Loucy (cell line): Measurements from ENCODE around the gene LARP4B.

Source experiments
- H2AFZ ChIP-seq: fragments of 200-600 bp; sonication (generic); 2 replicates; pipeline ENCODE4 v1.6.0; 2016; ENCODE audit warnings: antibody characterized with exemption, mild to moderate bottlenecking, low read length, moderate library complexity
- H3F3A ChIP-seq: fragments of 200-600 bp; 2 replicates; pipeline ENCODE4 v1.6.0; 2016; ENCODE audit warnings: antibody characterized with exemption, low read depth, mild to moderate bottlenecking
- H3K27me3 ChIP-seq: fragments of 200-600 bp; sonication (generic); 2 replicates; pipeline ENCODE4 v1.6.1; 2014; ENCODE audit warnings: low read length, mild to moderate bottlenecking; ENCODE audit not compliant: insufficient read depth, poor library complexity, severe bottlenecking
- H3K36me3 ChIP-seq: fragments of 200-600 bp; sonication (generic); 2 replicates; pipeline ENCODE4 v1.6.1; 2016; ENCODE audit warnings: low read length; ENCODE audit not compliant: insufficient read depth
- H3K4me1 ChIP-seq: fragments of 200-600 bp; sonication (generic); 2 replicates; pipeline ENCODE4 v1.5.1; 2014; ENCODE audit warnings: low read length, mild to moderate bottlenecking; ENCODE audit not compliant: insufficient read depth, poor library complexity, severe bottlenecking
- H3K4me2 ChIP-seq: fragments of 200-600 bp; sonication (generic); 2 replicates; pipeline ENCODE4 v1.6.0; 2014; ENCODE audit warnings: antibody characterized with exemption, low read length, low read depth, mild to moderate bottlenecking; ENCODE audit not compliant: poor library complexity, severe bottlenecking
- H3K4me3 ChIP-seq: fragments of 200-600 bp; sonication (generic); 2 replicates; pipeline ENCODE4 v1.5.1; 2014; ENCODE audit warnings: low read length, mild to moderate bottlenecking, mixed read lengths; ENCODE audit not compliant: poor library complexity, severe bottlenecking
- H3K79me2 ChIP-seq: fragments of 200-600 bp; sonication (generic); 2 replicates; pipeline ENCODE4 v1.6.1; 2014; ENCODE audit warnings: low read length; ENCODE audit not compliant: insufficient read depth
- H3K9ac ChIP-seq: fragments of 200-600 bp; sonication (generic); 2 replicates; pipeline ENCODE4 v1.6.0; 2014; ENCODE audit warnings: mild to moderate bottlenecking, low read depth, low read length, moderate library complexity; ENCODE audit not compliant: poor library complexity, severe bottlenecking
- H3K9me2 ChIP-seq: fragments of 200-600 bp; sonication (generic); replicated peaks from 2 replicates; pipeline ENCODE4 v1.6.1; 2016; ENCODE audit warnings: low read depth, low read length, mixed read lengths
- H3K9me3 ChIP-seq: fragments of 200-600 bp; sonication (generic); 2 replicates; pipeline ENCODE4 v1.6.1; 2014; ENCODE audit warnings: mild to moderate bottlenecking, antibody characterized with exemption, low read length, low read depth; ENCODE audit not compliant: insufficient read depth
- H4K20me1 ChIP-seq: fragments of 200-600 bp; sonication (generic); 2 replicates; pipeline ENCODE4 v1.6.0; 2014; ENCODE audit warnings: antibody characterized with exemption, low read length, mild to moderate bottlenecking; ENCODE audit not compliant: insufficient read depth, poor library complexity, severe bottlenecking
- EZH2phosphoT487 ChIP-seq: fragments of 200-600 bp; IDR thresholded peaks from 2 replicates; pipeline ENCODE4 v1.6.1; 2018; ENCODE audit warnings: antibody characterized with exemption, mild to moderate bottlenecking, moderate library complexity, borderline replicate concordance
- TF ChIP-seq, protein P1 (sequence below): fragments of 200-600 bp; sonication (generic); conservative IDR thresholded peaks from 2 replicates; pipeline ENCODE4 v1.5.1; 2014; ENCODE audit warnings: mild to moderate bottlenecking, antibody characterized with exemption, low read length

The LARP4B gene

DNA sequence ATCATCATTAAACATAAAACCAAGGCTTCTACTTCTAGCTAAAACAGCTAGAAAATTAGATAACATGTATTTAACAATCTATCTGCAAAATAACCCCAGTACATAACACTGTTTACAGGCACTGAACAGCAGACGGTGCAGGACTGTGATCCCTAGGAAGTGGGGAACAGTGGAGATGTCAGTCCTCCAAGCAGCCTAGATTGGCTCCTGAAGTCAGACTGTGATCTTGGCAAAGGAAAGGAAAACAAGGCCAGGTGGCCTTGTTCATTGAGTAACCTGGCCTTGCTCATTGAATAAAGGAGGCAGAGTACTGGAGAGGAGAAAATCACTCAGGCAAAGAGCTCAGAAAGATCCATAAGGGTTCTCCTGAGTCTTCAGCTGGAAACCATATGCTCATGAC lies 164.3 kb downstream of the LARP4B start:
- Histone ChIP-seq H2AFZ (no peak overlapping the region), H3K36me3 (no peaks in the 10 kb centered on the region), H3F3A (no peaks in the 10 kb centered on the region), H3K27me3 (no peaks in the 10 kb centered on the region), H3K4me3 (no peak overlapping the region), H3K9ac (no peak overlapping the region), H3K9me3 (peaks cover 19% of the 10 kb centered on the region; the same call in 1 of the 2 replicates), H4K20me1 (no peaks in the 10 kb centered on the region), H3K79me2 (no peaks in the 10 kb centered on the region), H3K9me2 (no peaks in the 10 kb centered on the region), H3K4me2 (no peak overlapping the region), H3K4me1 (no peaks in the 10 kb centered on the region)
- no peak for TF ChIP-seq EZH2phosphoT487
- TF ChIP-seq, protein P1, sequence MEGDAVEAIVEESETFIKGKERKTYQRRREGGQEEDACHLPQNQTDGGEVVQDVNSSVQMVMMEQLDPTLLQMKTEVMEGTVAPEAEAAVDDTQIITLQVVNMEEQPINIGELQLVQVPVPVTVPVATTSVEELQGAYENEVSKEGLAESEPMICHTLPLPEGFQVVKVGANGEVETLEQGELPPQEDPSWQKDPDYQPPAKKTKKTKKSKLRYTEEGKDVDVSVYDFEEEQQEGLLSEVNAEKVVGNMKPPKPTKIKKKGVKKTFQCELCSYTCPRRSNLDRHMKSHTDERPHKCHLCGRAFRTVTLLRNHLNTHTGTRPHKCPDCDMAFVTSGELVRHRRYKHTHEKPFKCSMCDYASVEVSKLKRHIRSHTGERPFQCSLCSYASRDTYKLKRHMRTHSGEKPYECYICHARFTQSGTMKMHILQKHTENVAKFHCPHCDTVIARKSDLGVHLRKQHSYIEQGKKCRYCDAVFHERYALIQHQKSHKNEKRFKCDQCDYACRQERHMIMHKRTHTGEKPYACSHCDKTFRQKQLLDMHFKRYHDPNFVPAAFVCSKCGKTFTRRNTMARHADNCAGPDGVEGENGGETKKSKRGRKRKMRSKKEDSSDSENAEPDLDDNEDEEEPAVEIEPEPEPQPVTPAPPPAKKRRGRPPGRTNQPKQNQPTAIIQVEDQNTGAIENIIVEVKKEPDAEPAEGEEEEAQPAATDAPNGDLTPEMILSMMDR = no peak

DNA sequence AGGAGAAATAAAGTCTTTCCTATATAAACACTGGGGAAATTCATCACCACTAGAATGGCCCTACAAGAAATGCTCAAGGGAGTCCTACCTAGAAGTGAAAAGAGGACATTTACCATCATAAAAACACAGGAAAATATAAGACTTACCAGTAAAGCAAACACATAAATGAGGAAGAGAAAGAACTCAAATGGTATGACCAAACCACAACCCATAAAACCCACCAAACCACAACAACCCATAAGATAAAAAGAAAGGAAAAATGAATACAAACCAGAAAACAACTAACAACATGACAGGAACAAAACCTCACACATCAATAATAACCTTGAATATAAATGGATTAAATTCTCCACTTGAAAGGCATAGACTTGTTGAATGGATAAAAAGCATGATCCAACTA lies 170.1 kb downstream of the LARP4B start:
- no peak for TF ChIP-seq EZH2phosphoT487
- TF ChIP-seq, protein P1 = no peak
- Histone ChIP-seq H3K9me2 (no peaks in the 10 kb centered on the region), H2AFZ (no peak overlapping the region), H3K27me3 (no peaks in the 10 kb centered on the region), H3K4me3 (no peak overlapping the region), H3K4me2 (no peak overlapping the region), H3K9me3 (peaks cover 27% of the 10 kb centered on the region), H3F3A (no peaks in the 10 kb centered on the region), H3K79me2 (no peaks in the 10 kb centered on the region), H3K9ac (no peak overlapping the region), H4K20me1 (no peaks in the 10 kb centered on the region), H3K4me1 (no peaks in the 10 kb centered on the region), H3K36me3 (no peaks in the 10 kb centered on the region)

- Histone ChIP-seq H4K20me1 (no peaks in the 10 kb centered on the region), H3K79me2 (no peaks in the 10 kb centered on the region), H3K4me3 (no peak overlapping the region), H3F3A (no peaks in the 10 kb centered on the region), H3K36me3 (no peaks in the 10 kb centered on the region), H3K27me3 (no peaks in the 10 kb centered on the region), H3K9me3 (peaks cover 26% of the 10 kb centered on the region), H3K9ac (no peak overlapping the region), H2AFZ (no peak overlapping the region), H3K4me1 (no peaks in the 10 kb centered on the region), H3K4me2 (no peak overlapping the region), H3K9me2 (no peaks in the 10 kb centered on the region)
- TF ChIP-seq EZH2phosphoT487 = no peak
- TF ChIP-seq, protein P1 = no peak
These were observed 170.9 kb downstream of the LARP4B start for GRCh38 chr10:760622-761021.
